Mucosa of descending colon (tissue), 3 donors: ENCODE measurements around the gene OR8J3. TPM values are rescaled to one million over a fixed set of nuclear protein-coding genes. Genes with fewer than 3 reads are reported as not detected.

Source experiments
- ATAC-seq: fragments of 200-7000 bp; cut with Tn5 transposase; one replicate; pipeline ENCODE4 v1.9.1; 2020; ENCODE audit warnings: mild to moderate bottlenecking, moderate library complexity
- DNase-seq, 3 donors: peaks; one replicate each; pipeline ENCODE4 v3.0.0-alpha.2; 2020
- H3K36me3 ChIP-seq: fragments of 200-600 bp; one replicate; pipeline ENCODE4 v1.8.0; 2021; ENCODE audit warnings: low read depth, mild to moderate bottlenecking
- H3K4me1 ChIP-seq: fragments of 200-600 bp; one replicate; pipeline ENCODE4 v1.8.0; 2021; ENCODE audit warnings: low read depth, mild to moderate bottlenecking
- H3K4me3 ChIP-seq: fragments of 200-600 bp; one replicate; pipeline ENCODE4 v1.8.0; 2021; ENCODE audit warnings: mild to moderate bottlenecking
- H3K9me3 ChIP-seq: fragments of 200-600 bp; one replicate; pipeline ENCODE4 v1.8.0; 2021; ENCODE audit warnings: mild to moderate bottlenecking
- CTCF ChIP-seq: fragments of 200-600 bp; IDR thresholded peaks from one replicate; pipeline ENCODE4 v1.8.0; 2022; ENCODE audit warnings: antibody characterized with exemption, mild to moderate bottlenecking
- intact Hi-C, 2 donors: fragments of 100-400 bp; cut with DNase I in 1 of 2; cut with micrococcal nuclease in 1 of 2; formaldehyde crosslinking; loops; one replicate each; pipeline versions ENCODE4 v1.11.0 to v1.11.1; 2022; cut with DNase I, micrococcal nuclease
- total RNA-seq, 3 donors: library from RNA; stranded (reverse); fragmentation: NEBNext Ultra II Directional in 2 of 3; extraction: Animal tissue kit (Norgen Biotek cat#: 25700) in 2 of 3; gene quantifications; one replicate each; pipeline versions ENCODE4 v1.2.1 to v1.2.4, GENCODE V29; 2021 to 2023
- donor health status: DM: no; HTN: no; CAD: no; lungs with moderate emphysema.
- donor health status: DM: no; HTN: no; CAD: no.
- donor health status: DM: no; HTN: yes; CAD: no.

The OR8J3 gene
- total RNA-seq, 3 donors from 2014 or later, result not detected

GRCh38 chr11:56103210-56103737, 36.7 kb downstream of the OR8J3 start, which contains the start of gene OR8H2:
TSS of gene OR8H2 (plus strand) at chr11:56103687. CDS start at chr11:56105043, 1,356 bp downstream.
- no peaks in the 10 kb centered on the region for H3K4me1 ChIP-seq
- no peaks in the 10 kb centered on the region for H3K9me3 ChIP-seq
- no peaks in the 10 kb centered on the region for H3K36me3 ChIP-seq
- DNase-seq (no peak), ATAC-seq (no peak)
- H3K4me3 ChIP-seq, result no peak within 1 kb of the TSS
- no peak for TF ChIP-seq CTCF
- intact Hi-C loops, result no loop called here

GRCh38 chr11:56093008-56093407, 47.0 kb downstream of the OR8J3 start, which contains the start of gene OR8I2:
TSS of gene OR8I2 (plus strand) at chr11:56093308. CDS start at chr11:56093308, 0 bp downstream.
- intact Hi-C loops, result no loop called here
- TF ChIP-seq CTCF, result no peak
- Histone ChIP-seq H3K4me1 (no peaks in the 10 kb centered on the region), H3K9me3 (no peaks in the 10 kb centered on the region), H3K36me3 (no peaks in the 10 kb centered on the region), H3K4me3 (no peak within 1 kb of the TSS)
- no peak for DNase-seq
- ATAC-seq, result no peak

GRCh38 chr11:56089697-56090096, 50.3 kb downstream of the OR8J3 start:
- no peak for DNase-seq
- Histone ChIP-seq H3K4me3 (no peak overlapping the region), H3K4me1 (no peaks in the 10 kb centered on the region), H3K36me3 (no peaks in the 10 kb centered on the region), H3K9me3 (no peaks in the 10 kb centered on the region)
- no peak for TF ChIP-seq CTCF
- intact Hi-C loops, result no loop called here
- ATAC-seq, result no peak

Other genes starting within 250 kb of the OR8J3 start
- gene OR5W2, start 225.6 kb downstream of the OR8J3 start, total RNA-seq, result not detected
- not detected for gene OR5I1, start 203.8 kb downstream of the OR8J3 start, total RNA-seq
- gene OR10AG1, start 170.3 kb downstream of the OR8J3 start, total RNA-seq, result not detected
- not detected for gene OR5F1, start 145.6 kb downstream of the OR8J3 start, total RNA-seq
- not detected for gene OR5AS1, start 112.5 kb downstream of the OR8J3 start, total RNA-seq
- gene OR8I2, start 46.9 kb downstream of the OR8J3 start, total RNA-seq, result not detected
- not detected for gene OR8H2, start 36.5 kb downstream of the OR8J3 start, total RNA-seq
- gene OR8H3, start 17.8 kb downstream of the OR8J3 start, total RNA-seq, result not detected
- not detected for gene OR8K5, start 20.1 kb upstream of the OR8J3 start, total RNA-seq
- gene OR5J2, start 36.4 kb upstream of the OR8J3 start, total RNA-seq, result not detected
- gene OR5T2, start 94.1 kb upstream of the OR8J3 start, total RNA-seq, result not detected
- gene OR5T3, start 112.1 kb upstream of the OR8J3 start, total RNA-seq, result not detected
- not detected for gene OR5T1, start 134.0 kb upstream of the OR8J3 start, total RNA-seq
- not detected for gene OR8H1, start 152.1 kb upstream of the OR8J3 start, total RNA-seq
- not detected for gene OR8K3, start 174.9 kb upstream of the OR8J3 start, total RNA-seq
- gene OR8K1, start 205.8 kb upstream of the OR8J3 start, total RNA-seq, result not detected
- not detected for gene OR8J1, start 214.1 kb upstream of the OR8J3 start, total RNA-seq
- not detected for gene OR8U1, start 235.4 kb upstream of the OR8J3 start, total RNA-seq